A549 (cell line): Measurements from ENCODE around the gene APOA1. TPM values are rescaled to one million over a fixed set of nuclear protein-coding genes. Genes with fewer than 3 reads are reported as not detected.

Experiments
- ATAC-seq, 2 experiments: fragments of 200-7000 bp in 1 of 2; fragments of >200 bp in 1 of 2; cut with Nextera tagmentation in 1 of 2; cut with Tn5 transposase in 1 of 2; 3 replicates each; pipeline versions ENCODE4 v1.8.0 to v1.9.1; 2018 to 2020; ENCODE audit warnings: mild to moderate bottlenecking in 1 of 2, moderate library complexity in 1 of 2
- CTCF ChIA-PET: fragments of 300-600 bp; sonication (Branson Sonifier 250); formaldehyde crosslinking; extraction: SDS; loops from one replicate; lab custom pipeline; 2021; ENCODE audit warnings: antibody characterized with exemption, inconsistent platforms; lab: Yijun Ruan, JAX
- POLR2A ChIA-PET: fragments of 350-600 bp; formaldehyde crosslinking; extraction: SDS; loops from one replicate; lab custom pipeline; 2021; ENCODE audit warnings: antibody characterized with exemption, inconsistent platforms; lab: Yijun Ruan, JAX
- DNase-seq, 2 experiments: peaks; one replicate each; pipeline versions ENCODE4 v3.0.0 to v3.0.0-alpha.2; 2011 to 2016; ENCODE audit warnings: low read depth in 1 of 2, low spot score in 1 of 2
- FAIRE-seq: peaks from 2 replicates; lab custom pipeline; 2011; peaks lifted over from hg19 to GRCh38; lab: Jason Lieb, UNC
- H3K27ac ChIP-seq, 2 experiments: fragments of >200 bp; sonication (Bioruptor Twin); formaldehyde crosslinking; 3 replicates each; pipeline ENCODE4 v1.5.1; 2016 to 2017
- H3K4me1 ChIP-seq: fragments of >200 bp; sonication (Bioruptor Twin); formaldehyde crosslinking; 3 replicates; pipeline ENCODE4 v1.6.1; 2016
- H3K4me2 ChIP-seq: fragments of >200 bp; sonication (Bioruptor Twin); formaldehyde crosslinking; 3 replicates; pipeline ENCODE4 v1.6.1; 2016
- H3K4me3 ChIP-seq: fragments of >200 bp; sonication (Bioruptor Twin); formaldehyde crosslinking; 3 replicates; pipeline ENCODE4 v1.5.1; 2016
- H3K9me3 ChIP-seq: fragments of >200 bp; sonication (Bioruptor Twin); formaldehyde crosslinking; 3 replicates; pipeline ENCODE4 v1.6.1; 2016
- BHLHE40 ChIP-seq: IDR thresholded peaks from 2 replicates; pipeline ENCODE4 v1.6.1; 2012; ENCODE audit warnings: low read depth, low read length, inconsistent platforms
- CBX2 ChIP-seq: fragments of 200-600 bp; sonication (generic); IDR thresholded peaks from 2 replicates; pipeline ENCODE4 v1.6.1; 2016; ENCODE audit warnings: low read depth, mild to moderate bottlenecking, borderline replicate concordance
- EHMT2 ChIP-seq: fragments of 200-600 bp; sonication (generic); IDR thresholded peaks from 2 replicates; pipeline ENCODE4 v1.6.1; 2016; ENCODE audit warnings: antibody characterized with exemption, low read depth, mild to moderate bottlenecking, moderate library complexity
- FOSB ChIP-seq: fragments of 250-450 bp; sonication (Bioruptor Pico); IDR thresholded peaks from 2 replicates; pipeline ENCODE4 v1.5.0; 2020; ENCODE audit warnings: mild to moderate bottlenecking, moderate library complexity
- HDAC2 ChIP-seq: fragments of 200-600 bp; sonication (generic); IDR thresholded peaks from 2 replicates; pipeline ENCODE4 v1.6.1; 2016
- HOXA7 ChIP-seq: fragments of 250-450 bp; sonication (Bioruptor Pico); IDR thresholded peaks from 2 replicates; pipeline ENCODE4 v1.5.0; 2020; ENCODE audit warnings: mild to moderate bottlenecking, moderate library complexity
- HOXB13 ChIP-seq: fragments of 250-450 bp; sonication (Bioruptor Pico); IDR thresholded peaks from 2 replicates; pipeline ENCODE4 v1.5.0; 2020; ENCODE audit warnings: low read depth, mild to moderate bottlenecking, moderate library complexity
- HOXB5 ChIP-seq: fragments of 250-450 bp; sonication (Bioruptor Pico); IDR thresholded peaks from 2 replicates; pipeline ENCODE4 v1.5.0; 2020; ENCODE audit warnings: mild to moderate bottlenecking, moderate library complexity
- KDM5A ChIP-seq: fragments of 200-600 bp; sonication (generic); IDR thresholded peaks from 2 replicates; pipeline ENCODE4 v1.6.1; 2016; ENCODE audit warnings: antibody characterized with exemption, mild to moderate bottlenecking
- MAFK ChIP-seq: fragments of 450-650 bp; IDR thresholded peaks from 2 replicates; pipeline ENCODE4 v1.6.1; 2014; ENCODE audit not compliant: partially characterized antibody
- MYC ChIP-seq: IDR thresholded peaks from 2 replicates; pipeline ENCODE4 v1.6.1; 2012; ENCODE audit warnings: mild to moderate bottlenecking, inconsistent platforms, low read length, improper control_type of control experiment, borderline replicate concordance
- RCOR1 ChIP-seq: fragments of 150-350 bp; IDR thresholded peaks from 2 replicates; pipeline ENCODE4 v1.6.1; 2014; ENCODE audit warnings: antibody characterized with exemption, low read length, low read depth
- TP53 ChIP-seq: fragments of 250-450 bp; sonication (Bioruptor Pico); IDR thresholded peaks from 2 replicates; pipeline ENCODE4 v1.5.0; 2021; ENCODE audit warnings: mild to moderate bottlenecking, moderate library complexity
- ZFP36 ChIP-seq: fragments of 450-650 bp; IDR thresholded peaks from 2 replicates; pipeline ENCODE4 v1.6.1; 2014; ENCODE audit warnings: borderline replicate concordance; ENCODE audit not compliant: partially characterized antibody
- ZNF302 ChIP-seq: fragments of 250-450 bp; sonication (Bioruptor Pico); IDR thresholded peaks from 2 replicates; pipeline ENCODE4 v1.9.0; 2021; ENCODE audit warnings: inconsistent platforms, mild to moderate bottlenecking, moderate library complexity
- ZSCAN20 ChIP-seq: fragments of 250-450 bp; sonication (Bioruptor Pico); IDR thresholded peaks from 2 replicates; pipeline ENCODE4 v1.8.0; 2022; ENCODE audit warnings: mild to moderate bottlenecking, moderate library complexity
- WGBS: methylation state at CpG from one replicate; pipeline ENCODE4 v1.1.6; 2017; ENCODE audit errors: missing lambda C conversion rate; 5-methylcytosine and 5-hydroxymethylcytosine counted together
- polyA plus RNA-seq, 4 experiments: library from polyadenylated mRNA; depleted of rRNA in 3 of 4; stranded (reverse); fragments of >200 nt; fragmentation: RNase III in 1 of 4; extraction: RNeasy Plus Mini Kit Qiagen cat#74134 plus additional on column Dnase treatment in 1 of 4; gene quantifications; 2 replicates in 3 of 4; 3 replicates in 1 of 4; pipeline ENCODE4 v1.2.3, GENCODE V29; 2011 to 2017
- TF ChIP-seq, protein P1 (sequence below): fragments of 450-650 bp; IDR thresholded peaks from 2 replicates; pipeline ENCODE4 v1.6.1; 2014; ENCODE audit warnings: antibody characterized with exemption
- TF ChIP-seq, protein P2 (sequence below): fragments of 150-350 bp; IDR thresholded peaks from 2 replicates; pipeline ENCODE4 v1.6.1; 2014; ENCODE audit warnings: low read depth, mild to moderate bottlenecking, low read length
- TF ChIP-seq, protein P3 (sequence below): fragments of >200 bp; sonication (Bioruptor Twin); formaldehyde crosslinking; IDR thresholded peaks from 2 replicates; pipeline ENCODE4 v1.6.1; 2016
- TF ChIP-seq, protein P4 (sequence below): IDR thresholded peaks from 2 replicates; pipeline ENCODE4 v1.6.1; 2012

APOA1 gene
- polyA plus RNA-seq, 2 of the 4 experiments (the other 2 are of a cell fraction): 0.23 TPM; not detected in 1

DNA sequence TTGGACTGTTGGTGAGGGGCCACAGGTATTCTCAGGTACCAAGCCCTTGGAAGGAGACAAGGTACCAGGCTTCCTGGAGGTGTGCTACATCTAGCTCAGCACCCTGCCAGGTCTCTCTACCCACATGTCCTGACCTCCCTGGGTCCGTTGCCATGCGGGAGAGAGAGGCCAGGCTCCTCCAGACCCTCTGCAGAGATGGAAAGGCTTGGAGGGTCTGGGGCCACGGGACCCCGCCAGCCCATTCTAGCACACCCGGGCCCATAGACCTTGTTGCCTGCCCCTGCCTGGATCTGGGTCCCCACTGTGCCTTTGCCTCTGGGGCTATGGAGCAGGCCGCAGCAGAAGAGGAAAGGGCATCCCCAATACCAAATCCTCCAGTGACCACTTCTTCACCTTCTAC, 10.0 kb downstream of the APOA1 start:
- no peak overlapping the region for H3K4me2 ChIP-seq
- 83% methylated on average over 5 of the region's 6 CpGs for WGBS
- no peak overlapping the region for H3K4me3 ChIP-seq
- POLR2A ChIA-PET: no interaction called here
- DNase-seq: no peak
- CTCF ChIA-PET: interaction anchor here (0.9 to 2.6 kb wide), 2 partner anchors 9 to 22 kb away, joined by 3 to 11 read pairs; no protein-coding TSS in a partner anchor
- H3K27ac ChIP-seq: no peak overlapping the region
- TF ChIP-seq BHLHE40 (no peak), ZFP36 (no peak), HOXA7 (CRISPR knock-in tag) (no peak), EHMT2 (no peak), ZNF302 (no peak), TP53 (CRISPR knock-in tag) (no peak), MAFK (no peak), RCOR1 (no peak), HDAC2 (no peak)
- TF ChIP-seq, protein P1, sequence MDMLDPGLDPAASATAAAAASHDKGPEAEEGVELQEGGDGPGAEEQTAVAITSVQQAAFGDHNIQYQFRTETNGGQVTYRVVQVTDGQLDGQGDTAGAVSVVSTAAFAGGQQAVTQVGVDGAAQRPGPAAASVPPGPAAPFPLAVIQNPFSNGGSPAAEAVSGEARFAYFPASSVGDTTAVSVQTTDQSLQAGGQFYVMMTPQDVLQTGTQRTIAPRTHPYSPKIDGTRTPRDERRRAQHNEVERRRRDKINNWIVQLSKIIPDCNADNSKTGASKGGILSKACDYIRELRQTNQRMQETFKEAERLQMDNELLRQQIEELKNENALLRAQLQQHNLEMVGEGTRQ: no peak
- TF ChIP-seq, protein P2, sequence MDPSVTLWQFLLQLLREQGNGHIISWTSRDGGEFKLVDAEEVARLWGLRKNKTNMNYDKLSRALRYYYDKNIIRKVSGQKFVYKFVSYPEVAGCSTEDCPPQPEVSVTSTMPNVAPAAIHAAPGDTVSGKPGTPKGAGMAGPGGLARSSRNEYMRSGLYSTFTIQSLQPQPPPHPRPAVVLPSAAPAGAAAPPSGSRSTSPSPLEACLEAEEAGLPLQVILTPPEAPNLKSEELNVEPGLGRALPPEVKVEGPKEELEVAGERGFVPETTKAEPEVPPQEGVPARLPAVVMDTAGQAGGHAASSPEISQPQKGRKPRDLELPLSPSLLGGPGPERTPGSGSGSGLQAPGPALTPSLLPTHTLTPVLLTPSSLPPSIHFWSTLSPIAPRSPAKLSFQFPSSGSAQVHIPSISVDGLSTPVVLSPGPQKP: no peak
- no peaks in the 10 kb centered on the region for H3K9me3 ChIP-seq
- no peak for FAIRE-seq
- H3K4me1 ChIP-seq: no peaks in the 10 kb centered on the region
- ATAC-seq: no peak

DNA sequence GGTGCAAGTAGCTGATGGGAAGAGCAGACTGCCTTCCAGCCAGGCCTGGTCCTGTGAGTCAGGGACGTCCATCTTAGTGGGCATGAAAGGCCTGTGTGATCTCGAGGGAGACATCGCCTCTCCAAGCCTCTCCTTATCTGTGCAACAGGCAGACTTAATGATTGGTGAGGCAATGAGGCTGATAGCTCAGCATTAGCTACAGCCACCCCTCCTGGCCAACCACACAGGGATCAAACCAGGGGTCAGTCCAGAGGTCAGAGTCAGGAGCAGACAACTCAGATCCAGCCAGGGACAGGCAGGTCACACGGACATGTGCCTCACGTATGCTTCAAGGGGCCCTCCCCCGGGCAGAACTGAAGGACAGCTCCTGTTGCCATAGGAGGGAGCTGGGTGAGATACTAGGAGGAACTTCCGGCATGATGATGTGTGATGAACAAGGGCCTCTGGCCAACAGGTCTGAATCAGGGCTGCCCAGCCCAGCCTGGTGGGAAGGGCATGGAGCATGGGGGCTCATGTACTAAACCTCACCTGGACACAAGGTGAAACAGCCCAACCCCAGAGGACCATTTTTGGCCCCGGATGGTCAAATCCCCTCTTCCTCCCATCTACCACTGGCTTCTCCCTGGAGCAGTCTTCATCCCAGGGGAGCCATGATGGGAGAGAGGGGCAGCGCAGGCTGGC, 10.5 kb downstream of the APOA1 start:
- H3K9me3 ChIP-seq: no peaks in the 10 kb centered on the region
- WGBS: 57% methylated on average over 9 of the region's 9 CpGs
- POLR2A ChIA-PET: no interaction called here
- no peaks in the 10 kb centered on the region for H3K4me1 ChIP-seq
- H3K4me3 ChIP-seq: no peak overlapping the region
- no peak for TF ChIP-seq ZNF302
- no peak for TF ChIP-seq HOXB13 (CRISPR knock-in tag)
- TF ChIP-seq HOXB5 (CRISPR knock-in tag): no peak
- TF ChIP-seq MYC: no peak
- no peak for TF ChIP-seq HDAC2
- TF ChIP-seq, protein P3, sequence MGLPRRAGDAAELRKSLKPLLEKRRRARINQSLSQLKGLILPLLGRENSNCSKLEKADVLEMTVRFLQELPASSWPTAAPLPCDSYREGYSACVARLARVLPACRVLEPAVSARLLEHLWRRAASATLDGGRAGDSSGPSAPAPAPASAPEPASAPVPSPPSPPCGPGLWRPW: no peak
- no peak for TF ChIP-seq BHLHE40
- TF ChIP-seq HOXA7 (CRISPR knock-in tag): no peak
- TF ChIP-seq ZSCAN20 (CRISPR knock-in tag): no peak
- TF ChIP-seq, protein P4, sequence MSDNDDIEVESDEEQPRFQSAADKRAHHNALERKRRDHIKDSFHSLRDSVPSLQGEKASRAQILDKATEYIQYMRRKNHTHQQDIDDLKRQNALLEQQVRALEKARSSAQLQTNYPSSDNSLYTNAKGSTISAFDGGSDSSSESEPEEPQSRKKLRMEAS: no peak
- TF ChIP-seq FOSB: no peak
- no peak for TF ChIP-seq EHMT2
- no peak for TF ChIP-seq CBX2
- no peak for TF ChIP-seq KDM5A
- no peak for DNase-seq
- ATAC-seq: no peak
- FAIRE-seq: no peak
- H3K27ac ChIP-seq: no peak overlapping the region
- CTCF ChIA-PET: interaction anchor here (1.3 to 2.6 kb wide), 2 partner anchors 9 to 33 kb away, joined by 3 to 11 read pairs; no protein-coding TSS in a partner anchor
- H3K4me2 ChIP-seq: no peak overlapping the region
